Fibroblast of lung (primary cell): Measurements from ENCODE around the gene LIN7C. TPM values are rescaled to one million over a fixed set of nuclear protein-coding genes. Genes with fewer than 3 reads are reported as not detected.

Source experiments
- DNase-seq, 2 donors: peaks; one replicate each; pipeline versions ENCODE4 v3.0.0 to v3.0.0-alpha.2; 2010; ENCODE audit warnings: low read depth in 2 of 2
- H2AFZ ChIP-seq: 2 replicates; pipeline ENCODE4 v1.5.1; 2012; ENCODE audit warnings: low read length, control low read depth, inconsistent platforms
- H3K27ac ChIP-seq: 2 replicates; pipeline ENCODE4 v1.5.1; 2011; ENCODE audit warnings: low read length, control low read depth; ENCODE audit not compliant: insufficient read depth
- H3K27me3 ChIP-seq: 2 replicates; pipeline ENCODE4 v1.5.1; 2011; ENCODE audit warnings: mild to moderate bottlenecking, low read length; ENCODE audit not compliant: control insufficient read depth, insufficient read depth
- H3K36me3 ChIP-seq: 2 replicates; pipeline ENCODE4 v1.5.1; 2011; ENCODE audit warnings: low read length; ENCODE audit not compliant: control insufficient read depth, insufficient read depth
- H3K4me1 ChIP-seq: 2 replicates; pipeline ENCODE4 v1.5.1; 2011; ENCODE audit warnings: low read length; ENCODE audit not compliant: control insufficient read depth, insufficient read depth; ENCODE audit errors: extremely low read depth
- H3K4me2 ChIP-seq: 2 replicates; pipeline ENCODE4 v1.5.1; 2011; ENCODE audit warnings: low read length, control low read depth; ENCODE audit not compliant: insufficient read depth; ENCODE audit errors: extremely low read depth
- H3K4me3 ChIP-seq, 4 experiments: fragments of 200-600 bp in 1 of 4; sonication (generic) in 1 of 4; replicated peaks in 1 of 4; 2 replicates each; pipeline ENCODE4 v1.5.1; 2011 to 2016; ENCODE audit warnings: low read length in 4 of 4, low read depth in 3 of 4, mild to moderate bottlenecking in 3 of 4, control low read depth in 2 of 4, inconsistent platforms in 1 of 4, mixed read lengths in 1 of 4; ENCODE audit not compliant: insufficient read depth in 1 of 4; ENCODE audit errors: control extremely low read depth in 1 of 4
- H3K79me2 ChIP-seq: 2 replicates; pipeline ENCODE4 v1.5.1; 2012; ENCODE audit warnings: mild to moderate bottlenecking, low read length, inconsistent platforms; ENCODE audit not compliant: control insufficient read depth, insufficient read depth
- H3K9ac ChIP-seq: 2 replicates; pipeline ENCODE4 v1.5.1; 2011; ENCODE audit warnings: mild to moderate bottlenecking, low read length, control low read depth; ENCODE audit not compliant: insufficient read depth
- H3K9me3 ChIP-seq: 2 replicates; pipeline ENCODE4 v1.5.1; 2012; ENCODE audit warnings: low read depth, low read length; ENCODE audit not compliant: control insufficient read depth, insufficient read depth
- H4K20me1 ChIP-seq: 2 replicates; pipeline ENCODE4 v1.5.1; 2011; ENCODE audit warnings: low read length; ENCODE audit not compliant: control insufficient read depth, insufficient read depth; ENCODE audit errors: extremely low read depth
- CTCF ChIP-seq, 2 donors: IDR thresholded peaks in 1 of 2; conservative IDR thresholded peaks in 1 of 2; 1 replicate in 1 of 2; 2 replicates in 1 of 2; pipeline ENCODE4 v1.5.1; 2011 to 2012; ENCODE audit warnings: low read length in 2 of 2, control low read depth in 1 of 2, inconsistent platforms in 1 of 2, low read depth in 1 of 2, mild to moderate bottlenecking in 1 of 2
- EZH2 ChIP-seq: IDR thresholded peaks from 2 replicates; pipeline ENCODE4 v1.5.1; 2012; ENCODE audit warnings: low read length, control low read depth, mild to moderate bottlenecking; ENCODE audit errors: missing control alignments
- polyA plus RNA-seq, 2 donors: library from polyadenylated mRNA; depleted of rRNA in 1 of 2; stranded (reverse) in 1 of 2; unstranded in 1 of 2; fragments of >200 nt; gene quantifications; 2 replicates each; pipeline ENCODE4 v1.2.1, GENCODE V29; 2011 to 2012; ENCODE audit warnings: missing spikeins in 1 of 2
- total RNA-seq: library from RNA; depleted of rRNA; stranded (reverse); fragments of >200 nt; gene quantifications from 2 replicates; pipeline ENCODE4 v1.2.1, GENCODE V29; 2014

Gene LIN7C
- total and polyA plus RNA-seq, 2 donors (not counting 1 experiment from before 2014, with no cell fraction given) = 43.2 to 62.6 TPM

GRCh38 chr11:27495710-27496300, 10.8 kb downstream of the LIN7C start:
- Histone ChIP-seq H3K27ac (no peak overlapping the region), H2AFZ (no peak overlapping the region), H3K4me1 (no peaks in the 10 kb centered on the region), H3K36me3 (peaks cover 3% of the 10 kb centered on the region), H3K27me3 (no peaks in the 10 kb centered on the region), H3K79me2 (no peaks in the 10 kb centered on the region), H3K4me2 (no peak overlapping the region), H4K20me1 (no peaks in the 10 kb centered on the region), H3K9me3 (no peaks in the 10 kb centered on the region), H3K4me3 (no peak overlapping the region), H3K9ac (no peak overlapping the region)
- no peak for DNase-seq
- TF ChIP-seq CTCF (conservative IDR thresholded peaks at IDR 0.05 in 1 of 2, IDR thresholded peaks at IDR 0.05 in 1 of 2; ENCODE audit: low read depth in 1 of 2, low read length in 2 of 2) = no peak
- no peak for TF ChIP-seq EZH2

GRCh38 chr11:27489092-27489491, 17.5 kb downstream of the LIN7C start:
- Histone ChIP-seq H2AFZ (no peak overlapping the region), H3K27me3 (no peaks in the 10 kb centered on the region), H4K20me1 (no peaks in the 10 kb centered on the region), H3K4me3 (no peak overlapping the region), H3K79me2 (no peaks in the 10 kb centered on the region), H3K9ac (no peak overlapping the region), H3K9me3 (no peaks in the 10 kb centered on the region), H3K4me1 (no peaks in the 10 kb centered on the region), H3K27ac (no peak overlapping the region), H3K4me2 (no peak overlapping the region), H3K36me3 (peaks cover 3% of the 10 kb centered on the region)
- TF ChIP-seq CTCF (conservative IDR thresholded peaks at IDR 0.05 in 1 of 2, IDR thresholded peaks at IDR 0.05 in 1 of 2; ENCODE audit: low read depth in 1 of 2, low read length in 2 of 2) (no peak), EZH2 (no peak)
- no peak for DNase-seq

- Histone ChIP-seq H3K9me3 (no peaks in the 10 kb centered on the region), H3K4me2 (no peak overlapping the region), H3K4me3 (no peak overlapping the region), H3K27me3 (no peaks in the 10 kb centered on the region), H3K9ac (no peak overlapping the region), H2AFZ (no peak overlapping the region), H3K27ac (no peak overlapping the region), H4K20me1 (no peaks in the 10 kb centered on the region), H3K79me2 (no peaks in the 10 kb centered on the region), H3K4me1 (no peaks in the 10 kb centered on the region), H3K36me3 (peaks cover 3% of the 10 kb centered on the region)
- no peak for DNase-seq
- TF ChIP-seq CTCF (conservative IDR thresholded peaks at IDR 0.05 in 1 of 2, IDR thresholded peaks at IDR 0.05 in 1 of 2; ENCODE audit: low read depth in 1 of 2, low read length in 2 of 2) = no peak
- no peak for TF ChIP-seq EZH2
Measured at GRCh38 chr11:27487706-27488105, 18.9 kb downstream of the LIN7C start.
